ENCODE results near the gene TUBD1.
"Not testable (repeated sequence)": the region's sequence is repeated elsewhere in the genome, so short reads cannot be mapped to it uniquely, and the experiment has no call there.

DNA sequence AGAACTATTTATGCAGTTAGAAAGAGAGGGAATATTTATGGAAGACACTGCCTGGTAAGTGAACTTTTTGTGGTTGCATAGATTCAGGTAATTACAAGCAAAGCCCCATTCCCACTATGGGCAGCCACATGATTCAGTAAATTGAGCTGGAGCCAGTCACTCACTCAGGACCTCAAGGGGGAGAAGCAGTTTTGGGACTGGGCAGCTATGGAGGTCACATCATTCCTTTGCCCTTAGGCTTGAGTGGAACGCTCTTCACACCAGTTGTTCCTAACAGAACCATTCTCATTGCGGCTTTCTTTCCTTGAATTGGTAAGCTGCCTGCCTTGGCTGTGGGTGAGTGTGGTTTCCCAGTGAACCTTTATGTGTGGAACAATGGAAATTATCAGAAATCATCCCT, 37.4 kb upstream of the TUBD1 start:
- TF ChIP-seq CTCF, POLR2A (IDR thresholded peaks at IDR 0.05): not testable (repeated sequence)
